A172 (cell line): Measurements from ENCODE around the gene MAL. TPM values are rescaled to one million over a fixed set of nuclear protein-coding genes. Genes with fewer than 3 reads are reported as not detected.

ENCODE experiments used
- DNase-seq: peaks from one replicate; pipeline ENCODE4 v3.0.0-alpha.2; 2015; ENCODE audit warnings: low spot score
- total RNA-seq: library from RNA; depleted of rRNA; stranded (reverse); fragments of >200 nt; shearing (Covaris generic); gene quantifications from 2 replicates; pipeline ENCODE4 v1.2.3, GENCODE V29; 2014

The MAL gene
- total RNA-seq, 1 experiment from 2014 or later: not detected

DNA sequence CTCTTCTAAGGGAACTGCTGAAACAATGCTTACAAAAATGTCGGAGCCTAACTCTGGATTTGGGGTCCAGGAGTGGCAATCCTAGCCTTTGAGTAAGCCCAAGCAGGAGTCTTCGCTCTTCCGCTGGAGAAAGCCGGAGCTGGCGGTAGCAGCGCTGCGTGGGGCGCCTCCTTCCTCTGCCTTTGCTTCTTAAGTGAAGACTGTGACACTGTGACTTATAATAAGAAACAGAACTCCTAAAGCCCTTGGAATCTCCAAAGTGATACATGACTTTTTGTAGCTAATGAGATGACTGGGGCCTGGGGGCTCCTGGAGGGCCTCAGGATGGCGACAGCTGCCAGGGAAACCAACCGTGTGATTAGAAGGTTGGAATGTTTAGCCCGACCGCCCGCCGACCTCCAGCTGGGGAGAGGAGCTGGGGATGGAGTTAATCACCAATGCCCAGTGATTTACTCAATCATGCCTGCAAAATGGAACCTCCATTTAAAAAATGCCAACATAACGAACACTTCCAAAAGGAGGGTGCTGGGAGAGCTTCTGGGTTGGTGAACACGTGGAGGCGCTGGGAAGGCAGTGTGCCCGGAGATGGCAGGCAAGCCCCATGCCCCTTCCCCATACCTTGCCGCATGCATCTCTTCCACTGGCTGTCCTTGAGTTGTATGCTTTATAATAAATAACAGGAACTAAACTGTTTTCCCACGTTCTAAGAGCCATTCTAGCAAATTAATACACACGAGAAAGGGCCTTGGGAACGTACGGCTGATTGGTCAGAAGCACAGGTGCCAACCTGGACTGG is 29.0 kb upstream of the MAL start:
- no peak for DNase-seq

DNA sequence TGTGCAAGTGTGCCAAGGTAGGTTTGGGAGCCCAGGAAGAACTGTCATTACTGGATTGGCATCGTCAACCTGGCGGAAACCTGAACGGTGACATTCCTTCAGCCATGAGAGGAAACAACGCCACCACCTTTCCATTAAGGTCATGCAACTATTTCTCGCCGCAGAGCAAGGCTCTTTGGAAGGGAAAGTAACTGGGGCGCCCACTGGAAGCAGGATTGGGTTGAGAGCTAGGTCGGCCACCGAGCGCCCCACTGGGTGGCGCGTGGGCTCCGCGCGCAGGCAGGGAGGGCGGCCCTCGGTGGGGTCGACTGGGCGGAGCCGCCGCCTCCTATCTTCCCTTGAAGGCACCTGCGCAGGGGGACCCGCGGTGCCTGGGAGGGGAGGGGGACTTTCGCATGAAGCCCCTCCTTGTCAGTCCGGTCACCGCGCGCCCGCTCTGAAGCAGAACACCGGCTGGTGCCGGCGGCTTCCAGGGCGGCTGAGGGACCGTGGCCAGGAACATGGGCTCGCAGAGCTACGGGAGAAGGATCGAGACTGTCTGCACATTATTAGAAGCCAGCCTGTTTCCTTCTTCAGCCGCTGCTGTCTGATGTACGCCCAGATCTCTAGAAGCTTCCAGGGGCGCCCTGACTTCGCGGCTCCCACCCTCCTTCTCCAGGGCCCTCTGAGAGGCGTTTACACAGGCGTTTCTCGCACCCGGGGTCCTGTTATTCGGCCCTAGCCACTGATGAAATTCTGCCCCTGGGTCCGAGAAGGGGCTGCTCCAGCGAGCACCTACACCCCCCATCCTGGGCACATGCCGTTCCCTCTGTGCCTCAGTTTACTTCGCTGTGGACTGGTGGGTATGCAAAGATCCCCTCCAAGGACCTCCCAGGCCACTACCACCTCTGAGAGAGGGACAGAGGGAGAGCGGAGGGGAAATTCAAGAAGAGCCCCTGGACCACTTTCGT is 27.3 kb upstream of the MAL start:
- DNase-seq: no peak

DNA sequence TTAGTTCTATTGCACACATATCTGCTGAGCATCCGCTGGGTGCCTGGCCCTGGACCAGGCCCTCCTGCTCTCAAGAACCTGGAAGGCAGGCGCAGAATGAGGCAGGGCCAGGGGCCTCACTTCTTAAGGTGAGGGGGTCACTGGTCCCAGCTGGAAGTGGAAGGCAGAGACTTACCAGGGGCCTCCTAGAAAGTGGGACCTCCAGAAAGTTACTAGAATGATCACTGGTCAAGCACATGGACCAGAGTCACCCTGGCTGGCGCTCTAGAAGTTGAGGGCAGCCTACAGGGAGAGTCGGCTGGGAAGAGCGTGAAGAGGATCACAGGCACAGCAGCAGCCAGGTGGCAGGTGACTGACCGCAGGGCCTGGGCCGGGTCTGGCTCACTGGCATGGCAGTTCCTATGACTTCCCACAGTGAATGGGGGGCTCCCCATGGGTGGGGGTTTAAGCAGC is 26.1 kb upstream of the MAL start:
- no peak for DNase-seq

DNA sequence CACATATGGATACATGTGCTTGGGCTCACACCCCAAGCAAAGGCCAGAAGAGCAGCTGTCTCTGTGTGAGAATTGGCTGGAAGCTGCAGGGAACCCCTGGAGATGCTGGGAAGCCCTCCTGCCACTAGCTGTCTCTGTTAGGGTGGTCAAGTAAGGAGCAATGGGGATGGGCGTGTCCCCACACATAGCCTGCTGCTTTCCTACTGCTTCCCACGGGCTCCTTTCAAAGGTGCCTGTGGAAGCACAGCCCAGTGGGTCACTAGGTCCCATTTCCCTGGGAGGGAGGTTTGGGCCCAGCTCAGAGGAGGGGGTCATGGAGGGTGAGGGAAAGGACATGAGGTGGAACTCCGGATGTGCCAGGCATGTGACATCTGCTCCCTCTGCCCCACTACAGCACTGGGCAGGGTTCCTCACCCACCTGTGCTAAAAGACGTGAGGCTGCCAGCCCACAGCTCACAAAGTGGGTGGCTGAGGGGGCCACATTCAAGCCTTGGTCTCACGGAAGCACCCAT is 24.4 kb upstream of the MAL start:
- no peak for DNase-seq

DNA sequence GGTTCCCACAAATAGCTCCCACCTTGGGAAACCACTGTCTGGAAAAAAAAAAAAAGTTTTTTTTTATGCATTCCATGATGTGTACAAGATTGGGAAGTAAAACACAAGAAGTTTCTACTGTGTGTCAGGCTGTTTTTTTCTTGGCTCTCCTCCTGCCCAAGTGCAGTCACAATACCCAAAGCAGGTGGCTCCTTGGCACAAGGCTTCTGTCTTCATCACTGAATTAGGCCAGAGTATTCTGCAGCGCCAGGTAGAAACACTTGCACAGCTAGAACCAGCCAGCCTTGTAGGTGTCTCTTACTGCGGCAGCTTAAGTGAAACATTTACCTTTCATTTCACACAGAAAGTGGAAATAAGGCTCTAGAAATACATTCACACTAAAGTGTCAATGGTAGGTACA is 23.8 kb upstream of the MAL start:
- no peak for DNase-seq

DNA sequence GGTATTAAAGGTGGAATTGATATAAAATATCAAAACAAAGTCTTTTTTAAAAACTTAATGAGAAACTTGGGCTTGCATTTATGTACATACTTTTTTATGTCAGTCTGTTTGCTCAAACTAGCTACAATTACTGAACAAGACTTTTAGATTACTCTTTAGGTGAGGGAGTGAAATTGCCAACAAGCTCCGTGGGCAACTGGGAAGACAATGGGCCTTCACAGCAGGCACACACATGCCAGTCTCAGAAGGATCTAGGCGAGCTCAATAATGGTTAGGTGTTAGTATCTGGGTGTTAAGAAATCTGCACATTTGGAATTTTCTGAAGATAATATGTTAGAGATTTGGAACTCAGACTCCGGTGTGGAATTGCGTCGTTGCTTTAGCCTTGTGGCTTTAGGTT is 23.0 kb upstream of the MAL start:
- DNase-seq: no peak

DNA sequence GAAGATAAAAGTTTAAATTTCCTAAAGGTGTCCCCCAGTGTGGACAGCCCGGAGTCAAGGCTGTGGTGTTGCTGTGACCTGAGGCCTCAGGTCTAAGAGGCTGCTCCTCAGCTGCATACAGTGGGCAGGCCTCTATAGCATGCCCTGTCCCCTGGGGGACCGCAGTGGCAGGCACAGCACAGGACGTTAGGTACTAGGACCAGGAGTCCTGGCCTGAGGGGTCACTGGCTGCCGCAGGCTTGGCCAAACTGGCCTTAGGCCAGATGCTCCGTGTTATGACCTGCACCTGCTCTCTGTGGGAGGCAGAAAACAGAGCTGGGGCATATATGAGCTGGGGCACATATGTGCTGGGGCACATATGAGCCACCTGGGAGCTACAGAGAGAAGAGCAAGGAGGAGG is 21.2 kb upstream of the MAL start:
- no peak for DNase-seq

DNA sequence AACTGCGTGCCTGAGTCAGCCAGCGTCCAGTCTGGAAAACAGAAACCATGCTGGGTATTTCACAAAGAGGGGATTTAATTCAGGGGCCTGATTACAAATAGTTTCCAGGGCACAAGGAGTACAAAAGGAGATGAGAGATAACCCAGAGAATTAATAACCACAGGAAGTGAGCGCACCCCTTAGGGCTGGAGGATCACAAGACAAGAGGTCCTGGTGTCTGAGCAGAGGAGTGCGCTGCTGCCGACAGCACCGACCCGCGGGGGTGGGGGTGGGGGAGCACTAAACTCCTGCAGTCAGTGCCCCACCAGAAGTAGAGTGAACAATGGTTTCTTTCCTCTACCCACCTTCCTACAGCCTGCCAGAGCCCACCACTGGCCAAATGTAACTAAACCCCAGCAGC is 20.8 kb upstream of the MAL start:
- DNase-seq: no peak

DNA sequence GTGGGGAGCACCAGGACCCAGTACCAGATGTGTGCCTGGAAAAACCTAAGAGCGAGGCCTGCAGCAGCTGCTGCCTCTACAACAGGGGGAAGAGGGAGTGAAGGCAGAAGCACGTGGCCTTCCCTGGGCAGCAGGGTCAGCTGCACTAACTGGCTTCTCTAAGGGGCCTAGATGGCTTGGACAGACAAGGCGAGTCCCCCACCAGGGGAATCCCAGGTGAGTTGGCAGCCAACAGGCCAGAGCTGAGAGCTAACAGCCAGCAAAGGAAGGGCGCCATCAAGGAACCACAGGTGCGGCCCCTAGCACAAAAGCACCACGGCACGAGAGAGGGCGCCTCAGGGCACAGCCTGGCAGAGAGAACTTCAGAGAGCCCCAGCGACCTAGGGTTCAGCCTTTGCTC is 19.8 kb upstream of the MAL start:
- DNase-seq: no peak

DNA sequence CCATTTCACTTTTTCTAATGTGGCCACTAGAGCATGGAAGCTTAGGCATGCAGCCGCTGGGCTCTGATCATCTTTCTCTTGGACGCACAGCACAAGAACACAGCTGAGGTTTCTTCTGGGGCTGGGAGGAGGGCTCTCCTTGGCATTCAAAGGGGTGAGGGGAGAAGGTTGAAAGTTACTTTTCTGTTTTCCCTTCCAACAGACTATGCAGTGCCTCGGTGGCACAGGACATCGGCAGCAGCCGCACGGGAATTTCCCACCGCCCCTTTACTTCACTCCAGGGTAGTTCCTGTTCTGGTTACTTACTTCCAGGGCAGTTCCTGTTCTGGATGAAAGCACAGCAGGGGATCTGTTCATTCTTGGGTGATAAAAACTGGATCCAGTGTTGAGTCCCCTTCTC is 18.9 kb upstream of the MAL start:
- DNase-seq: no peak

DNA sequence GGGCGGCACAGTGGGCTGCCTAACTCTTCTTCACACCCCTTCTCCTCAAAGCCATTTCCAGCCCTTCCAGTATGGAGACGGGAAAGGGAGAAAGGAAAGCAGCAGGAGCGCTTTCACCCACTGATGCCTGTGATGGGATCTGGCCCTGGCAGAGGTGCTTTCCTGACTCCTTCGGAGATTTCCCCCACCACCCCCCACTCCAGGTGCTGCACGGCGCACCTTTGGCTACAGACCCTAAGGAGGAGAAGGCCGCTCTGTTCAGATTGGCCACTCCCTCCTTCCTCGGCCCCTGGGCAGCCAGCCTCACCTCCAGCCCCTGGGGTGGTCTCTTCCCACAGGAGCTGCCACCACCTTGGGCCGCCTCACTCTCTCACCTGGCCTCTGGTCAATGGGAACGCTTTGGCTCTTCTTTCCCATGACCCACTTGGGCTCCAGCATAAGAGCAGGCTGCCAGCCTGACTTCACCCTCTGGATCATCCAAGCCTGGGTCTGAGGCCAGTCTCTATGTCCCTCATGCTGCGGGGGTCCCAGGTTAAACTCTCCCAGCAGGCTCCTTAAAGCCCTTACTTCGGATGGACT is 18.4 kb upstream of the MAL start:
- no peak for DNase-seq

DNA sequence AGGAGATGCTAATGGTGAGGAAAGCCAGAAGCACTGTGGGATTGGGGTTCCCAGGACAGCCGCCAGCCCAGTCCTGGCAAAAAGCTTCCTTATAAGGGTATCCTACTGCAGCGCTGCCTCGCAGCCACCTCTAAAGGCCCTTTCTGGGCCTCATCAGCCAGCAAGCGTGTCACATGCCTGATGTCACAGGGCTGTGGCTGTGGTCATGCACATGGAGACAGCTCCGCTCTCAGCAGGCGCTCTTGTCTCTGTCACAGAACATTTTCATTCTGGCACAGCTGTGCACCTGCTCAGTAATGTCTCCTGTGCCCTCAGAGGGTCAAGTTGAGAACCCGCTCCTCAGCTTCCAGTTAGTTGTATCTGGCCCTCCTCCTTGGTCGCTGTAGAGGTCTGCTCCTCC is 17.7 kb upstream of the MAL start:
- DNase-seq: no peak

DNA sequence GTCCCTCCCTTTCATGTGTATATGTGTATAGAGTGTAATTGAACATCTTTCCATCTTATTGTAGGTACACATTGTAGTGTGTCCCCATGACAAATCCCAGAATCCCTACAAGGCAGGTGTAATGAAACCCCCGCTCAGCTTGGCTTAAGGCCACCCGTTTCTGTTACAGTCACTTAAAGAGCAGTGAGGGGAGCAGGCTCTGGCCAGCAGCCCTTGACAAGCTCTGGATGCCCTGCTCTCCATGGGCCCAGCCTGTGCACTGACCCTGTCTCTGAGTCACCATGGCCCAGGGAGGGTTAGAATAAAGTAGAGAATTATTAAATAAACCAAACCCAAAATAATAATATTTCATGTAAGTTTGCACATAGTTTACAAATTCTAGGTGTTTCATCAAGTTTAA is 17.2 kb upstream of the MAL start:
- DNase-seq: no peak

DNA sequence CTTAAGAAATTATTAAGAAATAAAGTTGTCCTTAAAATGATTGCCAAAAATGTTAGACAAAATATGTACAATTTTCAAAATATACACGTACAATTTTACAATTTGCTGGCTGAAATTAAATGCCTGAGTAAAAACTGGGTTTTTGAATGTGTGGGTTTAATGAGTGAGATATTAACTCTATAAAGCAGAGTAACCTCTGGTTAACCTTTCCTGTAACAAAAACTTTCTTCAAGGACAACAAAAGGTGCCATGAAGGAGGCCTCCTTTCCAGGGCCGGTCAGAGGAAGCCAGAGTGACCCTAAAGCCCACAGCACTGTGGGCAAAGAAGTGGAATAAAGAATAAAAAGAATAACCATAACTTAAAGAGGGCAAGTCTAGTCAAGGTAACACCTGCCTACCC is 16.5 kb upstream of the MAL start:
- no peak for DNase-seq

DNA sequence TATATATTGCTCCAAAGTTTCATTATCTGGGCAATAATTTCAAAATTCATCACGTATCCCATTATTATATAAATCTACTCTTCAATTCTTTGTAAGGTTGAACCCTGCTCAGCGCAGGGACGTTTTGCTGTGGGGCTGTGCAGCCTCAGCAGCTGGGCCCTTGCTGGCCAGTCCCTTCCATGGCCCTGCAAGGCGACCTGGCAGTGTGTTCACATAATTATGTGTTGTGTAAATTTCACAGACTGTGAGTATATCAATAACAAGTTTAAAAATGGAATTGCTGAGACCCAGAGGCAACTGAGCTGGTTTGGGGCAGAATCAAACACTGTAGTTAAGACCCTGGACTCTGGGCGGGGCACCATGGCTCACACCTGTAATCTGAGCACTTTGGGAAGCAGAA is 16.1 kb upstream of the MAL start:
- DNase-seq: no peak

DNA sequence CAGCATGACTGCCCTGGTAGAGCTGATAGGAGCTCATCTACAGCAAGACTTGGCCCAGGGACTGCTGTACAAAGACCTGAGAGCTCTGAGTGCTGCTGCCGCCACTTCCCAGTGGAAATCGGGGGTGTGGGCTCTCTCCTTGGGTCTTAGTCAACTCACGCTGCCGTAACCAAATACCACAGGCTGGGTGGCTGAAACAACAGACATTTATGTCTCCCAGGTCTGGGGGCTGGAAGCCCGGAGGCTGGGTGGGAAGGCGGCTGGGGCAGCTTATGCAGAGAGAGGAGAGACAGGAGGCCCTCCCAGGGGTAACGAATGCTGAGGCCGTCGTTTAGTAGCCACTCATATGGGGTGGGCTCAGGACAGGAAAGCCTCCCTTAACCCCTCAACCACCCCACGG is 15.4 kb upstream of the MAL start:
- DNase-seq: no peak

DNA sequence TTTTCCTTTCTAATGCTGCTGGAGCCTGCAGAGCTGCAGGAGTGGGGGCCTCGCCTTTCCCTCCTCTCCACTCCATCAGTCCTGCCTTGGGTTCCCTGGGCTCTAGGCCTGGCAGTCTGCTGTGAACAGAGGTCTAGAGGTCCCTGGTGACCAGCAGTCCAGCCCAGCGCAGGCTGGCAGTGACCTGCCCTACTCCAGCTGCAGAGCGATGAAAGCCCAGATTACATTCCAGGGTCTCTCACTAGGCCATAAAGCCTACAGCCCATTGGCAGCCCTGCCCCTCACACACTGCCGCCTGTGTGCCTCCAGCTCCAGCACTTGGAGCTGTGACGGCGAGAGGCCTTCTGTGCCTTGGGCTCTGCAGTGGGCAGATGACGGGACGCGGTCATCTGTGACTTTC is 14.8 kb upstream of the MAL start:
- DNase-seq: no peak

DNA sequence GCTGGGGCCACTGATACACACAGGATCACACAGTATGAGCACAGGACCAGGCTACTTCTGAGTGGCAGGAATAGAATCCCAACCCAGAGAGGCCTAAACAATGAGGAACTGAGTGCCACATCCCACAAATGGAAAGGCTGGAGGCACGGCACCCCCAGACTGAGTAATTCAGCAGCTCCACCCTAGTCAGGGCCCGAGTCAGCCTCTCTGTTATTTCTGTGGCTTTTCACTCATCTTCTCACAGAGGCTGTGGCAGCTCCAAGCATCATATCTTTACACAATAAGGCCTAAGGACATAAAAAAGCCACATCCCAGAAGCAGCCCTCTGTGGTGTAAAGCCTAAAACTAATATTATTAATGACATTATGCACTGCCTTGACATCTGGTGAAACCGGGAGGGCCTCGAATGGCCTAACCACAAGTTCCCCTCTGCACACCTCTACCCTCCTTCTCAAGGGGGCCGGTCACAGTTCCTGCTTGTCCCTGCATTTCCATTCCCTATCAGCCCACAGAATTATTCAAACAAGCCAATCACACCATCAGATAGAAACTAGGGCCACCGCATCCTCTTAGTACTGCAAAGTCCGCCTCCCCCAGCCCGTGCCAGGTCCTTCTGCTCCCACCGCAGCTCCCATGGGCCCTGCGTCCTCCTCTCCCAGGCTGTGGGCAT is 12.5 kb upstream of the MAL start:
- DNase-seq: peak; percentile 29

DNA sequence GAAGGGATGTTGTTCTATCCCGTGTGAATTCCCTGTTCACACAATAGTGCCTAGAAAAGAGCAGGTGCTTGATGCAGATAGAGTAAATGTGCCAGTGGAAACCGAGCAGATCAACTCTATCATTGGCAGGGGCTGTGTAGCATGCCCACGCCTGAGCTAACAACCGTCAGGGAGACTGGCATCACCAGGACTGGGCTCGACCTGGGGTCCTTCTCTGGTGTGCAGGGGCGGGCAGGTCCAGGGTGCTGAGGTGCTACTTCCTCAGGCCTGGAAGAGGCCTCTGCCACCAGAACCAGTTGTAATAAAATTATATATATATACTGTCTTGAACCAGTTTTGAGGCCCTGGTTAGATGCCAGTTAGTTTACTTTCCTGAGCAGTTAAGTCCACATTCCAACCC is 11.8 kb upstream of the MAL start:
- no peak for DNase-seq

DNA sequence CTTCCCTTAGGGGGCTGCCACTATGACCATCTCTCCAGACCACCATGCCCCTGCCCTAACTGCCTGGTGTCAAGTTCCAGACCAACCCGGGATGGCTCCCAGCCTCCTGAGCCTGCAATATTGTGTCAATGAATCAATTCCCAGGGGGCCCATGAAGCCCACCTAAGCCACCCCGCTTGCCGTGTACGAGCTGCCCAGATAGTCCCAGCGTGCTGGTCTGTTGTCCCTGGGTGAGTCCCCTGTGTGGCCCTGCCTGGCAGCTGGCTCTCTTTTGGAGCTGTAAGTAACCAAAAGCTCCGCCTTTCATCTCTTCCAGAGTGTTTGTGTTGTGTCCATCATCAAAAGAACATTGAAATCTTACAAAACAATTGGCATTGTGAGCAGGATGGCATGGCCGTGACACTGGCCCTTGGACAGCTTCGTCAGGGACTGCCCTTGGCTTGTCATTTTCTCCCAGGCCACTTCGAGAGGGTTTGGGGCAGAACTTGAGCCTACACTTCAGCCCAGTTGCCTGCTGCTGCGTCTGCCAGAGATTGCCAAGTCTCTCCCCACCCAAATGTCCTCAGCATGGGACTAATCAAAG is 11.3 kb upstream of the MAL start:
- DNase-seq: no peak

DNA sequence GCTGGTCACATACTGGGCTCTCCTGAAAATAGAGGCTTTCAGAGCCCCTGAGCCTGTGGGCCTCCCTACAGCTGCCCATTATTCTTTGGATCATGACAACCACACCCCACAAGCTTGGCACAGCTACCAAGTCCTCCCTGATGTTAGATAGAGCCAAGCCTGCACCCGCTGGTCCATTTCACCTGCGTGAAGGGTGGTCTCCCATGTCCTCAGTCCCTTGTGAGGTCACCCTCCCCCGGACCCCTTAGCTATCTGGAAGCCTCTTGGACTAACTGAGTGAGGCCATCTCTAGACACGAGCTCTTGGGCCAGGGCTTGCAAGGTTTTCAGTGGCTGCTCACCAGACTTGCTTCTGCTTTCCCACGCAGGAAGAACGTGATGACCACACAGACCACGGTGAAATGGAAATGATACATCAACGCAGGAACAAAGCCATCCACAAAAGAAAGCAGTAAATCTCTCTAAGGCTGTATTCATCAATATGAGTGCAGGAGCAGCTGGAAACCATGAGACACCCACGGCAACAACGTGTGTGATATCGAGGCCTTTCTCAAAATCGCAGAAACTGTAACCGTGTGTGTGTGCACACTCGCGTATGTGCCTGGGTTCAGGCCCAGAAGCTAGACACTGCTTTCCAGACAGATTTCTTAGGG is 10.1 kb upstream of the MAL start:
- DNase-seq: no peak
